Retinal pigment epithelial cell (primary cell): ENCODE results near the gene FCN3.
A peak's percentile ranks its signal among the peaks of the same experiment; 100 is the strongest.

Experiments used
- DNase-seq: peaks from one replicate; pipeline ENCODE4 v3.0.0-alpha.2; 2010; ENCODE audit warnings: low read depth
- H3K4me3 ChIP-seq: 2 replicates; pipeline ENCODE4 v1.5.1; 2011; ENCODE audit warnings: mild to moderate bottlenecking, low read length, control low read depth, moderate library complexity
- TF ChIP-seq, protein P1 (sequence below): conservative IDR thresholded peaks from 2 replicates; pipeline ENCODE4 v1.5.1; 2011; ENCODE audit warnings: low read depth, low read length, control low read depth, inconsistent platforms

FCN3 gene

DNA sequence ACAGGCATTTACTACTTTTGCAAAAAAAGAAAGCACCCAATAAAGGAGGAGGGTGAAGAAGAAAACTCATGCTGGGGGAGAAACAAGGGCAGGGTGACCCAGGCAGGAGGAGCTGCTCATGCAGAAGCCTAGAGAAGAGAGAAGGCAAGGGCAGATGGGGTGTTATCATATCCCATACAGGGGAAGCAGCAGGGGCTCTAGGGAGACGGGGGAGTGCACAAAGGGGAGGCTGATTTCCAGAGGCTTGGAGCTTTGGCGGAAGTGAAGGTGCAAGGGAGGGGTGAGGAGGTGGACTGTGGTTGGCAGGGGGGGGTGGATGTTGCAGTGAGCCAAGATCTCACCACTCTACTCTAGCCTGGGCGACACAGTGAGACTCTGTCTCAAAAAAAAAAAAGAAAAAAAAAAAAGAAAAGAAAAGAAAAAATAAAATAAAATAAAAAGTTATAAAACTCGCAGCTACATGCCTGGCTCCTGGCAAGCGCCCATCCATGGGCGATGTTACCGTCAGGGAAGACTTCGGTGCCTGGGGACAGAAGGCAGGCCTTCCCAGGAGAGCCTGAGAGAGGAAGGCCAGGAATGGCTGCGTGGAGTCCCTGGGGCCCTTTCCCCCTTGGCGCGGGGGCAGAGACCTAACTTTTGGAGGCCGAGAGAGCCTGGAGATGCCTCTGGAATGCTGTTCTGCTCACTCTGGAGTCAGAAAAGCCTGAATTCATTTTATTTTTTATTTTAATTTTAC, 3.3 kb upstream of the FCN3 start:
- DNase-seq: no peak
- H3K4me3 ChIP-seq: no peak overlapping the region
- TF ChIP-seq, protein P1, sequence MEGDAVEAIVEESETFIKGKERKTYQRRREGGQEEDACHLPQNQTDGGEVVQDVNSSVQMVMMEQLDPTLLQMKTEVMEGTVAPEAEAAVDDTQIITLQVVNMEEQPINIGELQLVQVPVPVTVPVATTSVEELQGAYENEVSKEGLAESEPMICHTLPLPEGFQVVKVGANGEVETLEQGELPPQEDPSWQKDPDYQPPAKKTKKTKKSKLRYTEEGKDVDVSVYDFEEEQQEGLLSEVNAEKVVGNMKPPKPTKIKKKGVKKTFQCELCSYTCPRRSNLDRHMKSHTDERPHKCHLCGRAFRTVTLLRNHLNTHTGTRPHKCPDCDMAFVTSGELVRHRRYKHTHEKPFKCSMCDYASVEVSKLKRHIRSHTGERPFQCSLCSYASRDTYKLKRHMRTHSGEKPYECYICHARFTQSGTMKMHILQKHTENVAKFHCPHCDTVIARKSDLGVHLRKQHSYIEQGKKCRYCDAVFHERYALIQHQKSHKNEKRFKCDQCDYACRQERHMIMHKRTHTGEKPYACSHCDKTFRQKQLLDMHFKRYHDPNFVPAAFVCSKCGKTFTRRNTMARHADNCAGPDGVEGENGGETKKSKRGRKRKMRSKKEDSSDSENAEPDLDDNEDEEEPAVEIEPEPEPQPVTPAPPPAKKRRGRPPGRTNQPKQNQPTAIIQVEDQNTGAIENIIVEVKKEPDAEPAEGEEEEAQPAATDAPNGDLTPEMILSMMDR: no peak

DNA sequence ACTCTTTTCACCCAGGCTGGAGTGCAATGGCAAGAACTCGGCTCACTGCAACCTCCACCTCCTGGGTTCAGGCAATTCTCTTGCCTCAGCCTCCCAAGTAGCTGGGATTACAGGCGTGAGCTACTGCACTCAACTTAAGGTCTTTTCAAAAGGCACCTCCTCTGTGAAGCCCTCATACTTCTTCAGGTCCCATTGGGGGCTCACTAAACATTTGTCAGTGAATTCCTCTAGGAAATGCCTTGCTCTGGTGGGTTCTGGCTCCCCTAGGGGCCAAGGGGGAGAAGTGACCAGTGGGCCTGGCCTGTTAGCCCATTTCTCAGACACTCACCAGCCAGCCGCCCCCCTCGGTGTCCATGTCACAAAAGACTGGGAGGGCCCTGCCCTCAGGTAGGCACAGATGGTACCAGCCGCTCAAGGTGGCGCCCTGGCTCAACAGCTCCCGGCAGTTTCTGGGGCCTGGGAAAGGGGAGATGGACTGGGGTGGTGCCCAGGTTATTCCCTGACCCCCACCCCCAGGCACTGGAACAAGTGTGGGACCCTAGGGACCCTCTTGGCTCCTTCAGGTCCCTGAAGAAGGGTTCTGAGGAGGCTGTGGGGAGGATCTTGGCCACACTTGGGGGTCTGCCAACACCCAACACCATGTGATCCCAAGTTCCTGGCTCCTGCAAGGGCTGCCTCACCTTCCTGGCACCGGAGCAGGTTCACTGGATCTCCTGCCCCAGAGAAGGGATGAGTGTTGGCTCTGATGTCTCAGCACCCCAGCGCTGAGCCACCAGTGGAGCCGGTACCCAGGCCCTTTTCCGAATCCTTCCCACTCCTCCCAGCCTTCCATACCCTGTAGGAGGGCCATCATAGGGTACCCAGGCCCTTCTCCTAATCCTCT, 1.6 kb downstream of the FCN3 start:
- no peak for DNase-seq
- TF ChIP-seq, protein P1: peak; percentile 51
- H3K4me3 ChIP-seq: no peak overlapping the region

DNA sequence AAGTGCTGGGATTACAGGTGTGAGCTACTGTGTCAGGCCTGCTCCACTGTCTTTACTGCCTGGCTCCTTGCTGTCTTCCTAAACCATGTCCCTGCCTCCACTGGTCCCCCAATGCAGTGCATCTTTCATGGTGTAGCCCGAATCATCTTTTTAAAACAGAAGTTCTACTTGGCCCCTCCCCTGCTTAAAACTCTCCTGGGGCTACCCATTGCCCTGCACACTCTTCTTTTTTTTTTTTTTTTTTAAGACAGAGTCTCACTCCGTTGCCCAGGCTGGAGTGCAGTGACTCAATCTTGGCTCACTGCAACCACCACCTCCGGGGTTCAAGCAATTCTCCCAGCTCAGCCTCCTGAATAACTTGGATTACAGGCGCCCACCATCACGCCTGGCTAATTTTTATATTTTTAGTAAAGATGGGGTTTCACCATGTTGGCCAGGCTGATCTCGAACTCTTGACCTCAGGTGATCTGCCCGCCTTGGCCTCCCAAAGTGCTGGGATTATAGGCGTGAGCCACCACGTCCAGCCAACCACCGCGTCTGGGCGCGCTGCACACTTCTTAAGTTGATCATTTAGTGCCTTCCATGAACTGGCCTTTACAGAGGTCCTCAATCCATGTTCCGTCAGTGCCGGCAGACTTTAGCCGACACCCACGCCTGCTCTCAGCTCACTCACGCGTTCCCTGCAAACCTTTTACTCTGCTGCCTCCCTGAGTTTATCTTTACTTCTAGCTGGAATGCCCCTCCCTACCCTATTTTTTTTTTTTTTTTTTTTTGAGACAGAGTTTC, 2.4 kb downstream of the FCN3 start:
- TF ChIP-seq, protein P1: no peak
- DNase-seq: no peak
- no peak overlapping the region for H3K4me3 ChIP-seq

DNA sequence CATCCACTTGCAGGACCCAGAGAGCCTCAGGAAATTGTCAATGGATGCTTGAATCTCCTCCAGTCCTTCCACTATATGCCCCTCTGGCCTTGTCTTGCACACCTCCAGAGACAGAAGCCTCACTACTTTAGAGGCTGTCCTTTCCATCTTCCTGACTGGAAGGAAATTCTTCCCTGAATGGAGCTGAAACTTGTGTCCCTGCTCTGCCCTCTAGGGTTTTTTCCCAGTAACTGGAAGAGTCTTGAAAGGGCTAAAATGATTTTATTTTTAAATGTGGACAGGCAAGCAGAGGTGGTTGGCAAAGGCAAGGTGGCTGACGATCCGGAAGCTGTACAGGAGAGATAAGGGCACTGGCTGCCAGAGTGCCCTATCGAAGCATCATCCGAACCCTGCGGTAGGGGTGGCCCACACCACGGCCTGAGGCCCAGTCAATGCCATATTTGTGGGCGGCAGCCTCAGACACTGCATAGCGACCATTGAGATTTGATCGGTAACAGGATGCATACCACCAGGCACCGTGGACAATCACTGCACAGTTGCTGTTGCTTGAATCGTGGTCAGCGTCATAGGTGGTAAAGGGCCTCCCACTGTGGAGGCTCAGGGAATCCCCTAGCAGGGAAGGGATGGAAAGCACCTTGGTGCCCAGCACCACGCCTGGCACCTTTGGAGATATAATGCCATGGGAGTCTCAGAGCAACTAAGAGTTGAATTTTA, 5.6 kb downstream of the FCN3 start:
- TF ChIP-seq, protein P1: peak; percentile 47
- DNase-seq: no peak
- H3K4me3 ChIP-seq: no peak overlapping the region

DNA sequence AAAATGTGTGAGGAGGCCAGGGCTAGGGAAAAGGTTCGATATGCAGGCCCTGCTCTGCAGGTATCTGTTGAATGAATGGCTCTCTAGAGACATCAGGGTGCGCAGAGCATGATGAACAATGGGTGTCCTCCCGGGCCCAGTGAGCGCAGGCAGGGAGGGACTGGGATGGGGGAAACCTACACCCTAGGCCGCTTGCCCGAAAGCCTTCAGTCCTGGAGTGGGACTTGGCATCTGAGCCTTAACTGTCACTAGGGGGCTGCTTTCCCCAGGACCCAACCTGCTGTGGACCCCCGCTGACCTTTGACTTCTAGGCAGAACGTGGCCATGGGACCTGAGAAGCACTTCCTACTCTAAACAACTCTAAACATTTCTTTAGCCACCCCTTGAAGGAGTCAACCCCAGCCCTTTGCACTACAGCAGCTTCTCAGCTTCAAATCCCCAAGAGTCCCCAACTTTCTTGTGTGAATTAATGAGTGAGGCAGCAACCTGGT, 7.4 kb downstream of the FCN3 start:
- TF ChIP-seq, protein P1: no peak
- DNase-seq: no peak
- peak overlapping the region; percentile 58 for H3K4me3 ChIP-seq

DNA sequence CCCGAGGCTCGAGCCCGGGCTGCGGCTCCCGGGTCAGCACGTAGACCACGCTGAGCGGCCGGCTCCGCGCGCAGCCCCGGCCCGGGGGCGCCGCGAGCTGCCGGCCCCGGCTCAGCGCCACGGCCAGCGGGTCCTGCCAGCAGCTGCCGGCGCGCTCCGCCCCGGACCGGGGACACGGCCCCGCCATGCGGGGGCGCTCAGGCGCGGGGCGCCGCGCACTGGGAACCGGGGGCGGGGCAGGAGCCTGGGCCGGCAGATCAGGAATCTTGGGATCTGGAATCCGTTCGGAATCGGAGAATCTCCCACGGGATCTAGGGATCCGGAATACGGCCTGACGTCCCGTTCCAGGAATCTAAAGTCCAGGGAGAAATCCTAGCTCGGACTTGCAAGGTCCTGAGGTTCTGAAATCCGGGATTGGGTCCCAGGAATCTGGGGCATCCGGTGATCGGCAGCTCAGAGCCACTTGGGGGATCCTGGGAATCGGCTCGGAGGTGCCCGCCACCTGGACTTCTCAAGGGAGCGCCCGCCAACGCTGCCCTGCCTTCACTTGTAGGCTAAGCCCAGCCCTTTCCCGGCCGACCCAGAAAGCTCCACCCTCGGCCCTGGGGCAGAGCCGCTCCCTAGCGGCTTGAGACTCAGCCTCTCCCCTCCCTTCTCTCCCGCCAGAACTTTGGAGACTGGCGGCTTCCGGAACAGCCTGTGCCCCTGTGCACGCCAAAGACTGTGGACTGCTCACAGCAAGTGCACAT, 8.0 kb downstream of the FCN3 start, which contains the start of gene MAP3K6:
TSS of gene MAP3K6 (minus strand) at position 551 of the 749 bp plus-strand sequence. CDS start at position 187, 364 bp downstream.
- peak within 1 kb of the TSS; percentile 66 for H3K4me3 ChIP-seq
- peak; percentile 17 for DNase-seq
- TF ChIP-seq, protein P1: peak; percentile 35
